Liver (tissue), 3 donors: ENCODE data around the gene STK32C.

Source experiments
- ATF3 ChIP-seq: IDR thresholded peaks from 2 replicates; pipeline ENCODE4 v1.6.1; 2016; ENCODE audit warnings: antibody characterized with exemption
- EGR1 ChIP-seq, 2 donors: IDR thresholded peaks; 2 replicates each; pipeline ENCODE4 v1.6.1; 2016 to 2018; ENCODE audit warnings: antibody characterized with exemption in 2 of 2, low read depth in 2 of 2
- FOXA1 ChIP-seq: IDR thresholded peaks from 2 replicates; pipeline ENCODE4 v1.6.1; 2016; ENCODE audit warnings: antibody characterized with exemption
- HNF4A ChIP-seq, 2 donors: conservative IDR thresholded peaks; 2 replicates each; pipeline ENCODE4 v1.6.1; 2016; ENCODE audit warnings: antibody characterized with exemption in 2 of 2, mild to moderate bottlenecking in 2 of 2
- JUND ChIP-seq, 2 donors: IDR thresholded peaks; 2 replicates each; pipeline ENCODE4 v1.6.1; 2016; ENCODE audit warnings: antibody characterized with exemption in 2 of 2
- RAD21 ChIP-seq, 2 donors: IDR thresholded peaks; 2 replicates each; pipeline ENCODE4 v1.6.1; 2016; ENCODE audit warnings: antibody characterized with exemption in 2 of 2, mild to moderate bottlenecking in 2 of 2
- RXRA ChIP-seq, 2 donors: IDR thresholded peaks; 2 replicates each; pipeline ENCODE4 v1.6.1; 2017 to 2018; ENCODE audit warnings: antibody characterized with exemption in 2 of 2, mild to moderate bottlenecking in 1 of 2
- SP1 ChIP-seq: IDR thresholded peaks from 2 replicates; pipeline ENCODE4 v1.6.1; 2018; ENCODE audit warnings: antibody characterized with exemption, mild to moderate bottlenecking
- TAF1 ChIP-seq: conservative IDR thresholded peaks from 2 replicates; pipeline ENCODE4 v1.6.1; 2016; ENCODE audit warnings: antibody characterized with exemption, mild to moderate bottlenecking
- YY1 ChIP-seq: IDR thresholded peaks from 2 replicates; pipeline ENCODE4 v1.6.1; 2016; ENCODE audit warnings: antibody characterized with exemption, mild to moderate bottlenecking
- TF ChIP-seq, protein P1 (sequence below): fragments of 150-350 bp; IDR thresholded peaks from 2 replicates; pipeline ENCODE4 v1.5.1; 2017; ENCODE audit warnings: improper control_type of control experiment, low read depth, low read length; ENCODE audit not compliant: missing input control
- TF ChIP-seq, protein P2 (sequence below): IDR thresholded peaks from 2 replicates; pipeline ENCODE4 v1.6.1; 2016; ENCODE audit warnings: antibody characterized with exemption
- TF ChIP-seq, protein P3 (sequence below): IDR thresholded peaks from 2 replicates; pipeline ENCODE4 v1.6.1; 2016; ENCODE audit warnings: antibody characterized with exemption, mild to moderate bottlenecking
- TF ChIP-seq, protein P4 (sequence below): IDR thresholded peaks from 2 replicates; pipeline ENCODE4 v1.6.1; 2016; ENCODE audit warnings: antibody characterized with exemption
- donor health status: healthy.
- donor health status: healthy.

- TF ChIP-seq FOXA1 (no peak), EGR1 (IDR thresholded peaks at IDR 0.05; ENCODE audit: low read depth in 2 of 2) (no peak), RAD21 (IDR thresholded peaks at IDR 0.05) (no peak), HNF4A (conservative IDR thresholded peaks at IDR 0.05) (no peak), YY1 (no peak), SP1 (no peak), JUND (IDR thresholded peaks at IDR 0.05) (no peak), TAF1 (no peak), ATF3 (no peak), RXRA (IDR thresholded peaks at IDR 0.05) (no peak)
- TF ChIP-seq, protein P1, sequence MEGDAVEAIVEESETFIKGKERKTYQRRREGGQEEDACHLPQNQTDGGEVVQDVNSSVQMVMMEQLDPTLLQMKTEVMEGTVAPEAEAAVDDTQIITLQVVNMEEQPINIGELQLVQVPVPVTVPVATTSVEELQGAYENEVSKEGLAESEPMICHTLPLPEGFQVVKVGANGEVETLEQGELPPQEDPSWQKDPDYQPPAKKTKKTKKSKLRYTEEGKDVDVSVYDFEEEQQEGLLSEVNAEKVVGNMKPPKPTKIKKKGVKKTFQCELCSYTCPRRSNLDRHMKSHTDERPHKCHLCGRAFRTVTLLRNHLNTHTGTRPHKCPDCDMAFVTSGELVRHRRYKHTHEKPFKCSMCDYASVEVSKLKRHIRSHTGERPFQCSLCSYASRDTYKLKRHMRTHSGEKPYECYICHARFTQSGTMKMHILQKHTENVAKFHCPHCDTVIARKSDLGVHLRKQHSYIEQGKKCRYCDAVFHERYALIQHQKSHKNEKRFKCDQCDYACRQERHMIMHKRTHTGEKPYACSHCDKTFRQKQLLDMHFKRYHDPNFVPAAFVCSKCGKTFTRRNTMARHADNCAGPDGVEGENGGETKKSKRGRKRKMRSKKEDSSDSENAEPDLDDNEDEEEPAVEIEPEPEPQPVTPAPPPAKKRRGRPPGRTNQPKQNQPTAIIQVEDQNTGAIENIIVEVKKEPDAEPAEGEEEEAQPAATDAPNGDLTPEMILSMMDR: no peak
- TF ChIP-seq, protein P2, sequence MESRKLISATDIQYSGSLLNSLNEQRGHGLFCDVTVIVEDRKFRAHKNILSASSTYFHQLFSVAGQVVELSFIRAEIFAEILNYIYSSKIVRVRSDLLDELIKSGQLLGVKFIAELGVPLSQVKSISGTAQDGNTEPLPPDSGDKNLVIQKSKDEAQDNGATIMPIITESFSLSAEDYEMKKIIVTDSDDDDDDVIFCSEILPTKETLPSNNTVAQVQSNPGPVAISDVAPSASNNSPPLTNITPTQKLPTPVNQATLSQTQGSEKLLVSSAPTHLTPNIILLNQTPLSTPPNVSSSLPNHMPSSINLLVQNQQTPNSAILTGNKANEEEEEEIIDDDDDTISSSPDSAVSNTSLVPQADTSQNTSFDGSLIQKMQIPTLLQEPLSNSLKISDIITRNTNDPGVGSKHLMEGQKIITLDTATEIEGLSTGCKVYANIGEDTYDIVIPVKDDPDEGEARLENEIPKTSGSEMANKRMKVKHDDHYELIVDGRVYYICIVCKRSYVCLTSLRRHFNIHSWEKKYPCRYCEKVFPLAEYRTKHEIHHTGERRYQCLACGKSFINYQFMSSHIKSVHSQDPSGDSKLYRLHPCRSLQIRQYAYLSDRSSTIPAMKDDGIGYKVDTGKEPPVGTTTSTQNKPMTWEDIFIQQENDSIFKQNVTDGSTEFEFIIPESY: no peak
- TF ChIP-seq, protein P3, sequence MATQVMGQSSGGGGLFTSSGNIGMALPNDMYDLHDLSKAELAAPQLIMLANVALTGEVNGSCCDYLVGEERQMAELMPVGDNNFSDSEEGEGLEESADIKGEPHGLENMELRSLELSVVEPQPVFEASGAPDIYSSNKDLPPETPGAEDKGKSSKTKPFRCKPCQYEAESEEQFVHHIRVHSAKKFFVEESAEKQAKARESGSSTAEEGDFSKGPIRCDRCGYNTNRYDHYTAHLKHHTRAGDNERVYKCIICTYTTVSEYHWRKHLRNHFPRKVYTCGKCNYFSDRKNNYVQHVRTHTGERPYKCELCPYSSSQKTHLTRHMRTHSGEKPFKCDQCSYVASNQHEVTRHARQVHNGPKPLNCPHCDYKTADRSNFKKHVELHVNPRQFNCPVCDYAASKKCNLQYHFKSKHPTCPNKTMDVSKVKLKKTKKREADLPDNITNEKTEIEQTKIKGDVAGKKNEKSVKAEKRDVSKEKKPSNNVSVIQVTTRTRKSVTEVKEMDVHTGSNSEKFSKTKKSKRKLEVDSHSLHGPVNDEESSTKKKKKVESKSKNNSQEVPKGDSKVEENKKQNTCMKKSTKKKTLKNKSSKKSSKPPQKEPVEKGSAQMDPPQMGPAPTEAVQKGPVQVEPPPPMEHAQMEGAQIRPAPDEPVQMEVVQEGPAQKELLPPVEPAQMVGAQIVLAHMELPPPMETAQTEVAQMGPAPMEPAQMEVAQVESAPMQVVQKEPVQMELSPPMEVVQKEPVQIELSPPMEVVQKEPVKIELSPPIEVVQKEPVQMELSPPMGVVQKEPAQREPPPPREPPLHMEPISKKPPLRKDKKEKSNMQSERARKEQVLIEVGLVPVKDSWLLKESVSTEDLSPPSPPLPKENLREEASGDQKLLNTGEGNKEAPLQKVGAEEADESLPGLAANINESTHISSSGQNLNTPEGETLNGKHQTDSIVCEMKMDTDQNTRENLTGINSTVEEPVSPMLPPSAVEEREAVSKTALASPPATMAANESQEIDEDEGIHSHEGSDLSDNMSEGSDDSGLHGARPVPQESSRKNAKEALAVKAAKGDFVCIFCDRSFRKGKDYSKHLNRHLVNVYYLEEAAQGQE: no peak
- TF ChIP-seq, protein P4, sequence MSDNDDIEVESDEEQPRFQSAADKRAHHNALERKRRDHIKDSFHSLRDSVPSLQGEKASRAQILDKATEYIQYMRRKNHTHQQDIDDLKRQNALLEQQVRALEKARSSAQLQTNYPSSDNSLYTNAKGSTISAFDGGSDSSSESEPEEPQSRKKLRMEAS: no peak
Observed at GRCh38 chr10:132167041-132167674, 140.6 kb downstream of the STK32C start.
